Sigmoid colon (tissue), 4 donors: ENCODE results near the gene CA11.

Source experiments
- CTCF ChIP-seq, 4 experiments: fragments of 450-650 bp in 3 of 4; fragments of 200-600 bp in 1 of 4; IDR thresholded peaks; one replicate each; pipeline ENCODE4 v1.5.1; 2016 to 2019; ENCODE audit warnings: antibody characterized with exemption in 4 of 4, mild to moderate bottlenecking in 3 of 4, moderate library complexity in 2 of 4
- EP300 ChIP-seq, 4 donors: sonication (generic); formaldehyde crosslinking; IDR thresholded peaks; one replicate each; pipeline ENCODE4 v1.6.1; 2017; ENCODE audit warnings: antibody characterized with exemption in 4 of 4
- POLR2A ChIP-seq, 2 donors: fragments of 450-650 bp; IDR thresholded peaks; one replicate each; pipeline ENCODE4 v1.6.1; 2016; ENCODE audit warnings: antibody characterized with exemption in 2 of 2, mild to moderate bottlenecking in 2 of 2, moderate library complexity in 2 of 2
- POLR2AphosphoS5 ChIP-seq, 4 donors: sonication (generic); formaldehyde crosslinking; IDR thresholded peaks; one replicate each; pipeline ENCODE4 v1.6.1; 2017; ENCODE audit warnings: antibody characterized with exemption in 4 of 4

GRCh38 chr19:48632692-48633147, 13.3 kb downstream of the CA11 start:
- TF ChIP-seq CTCF (IDR thresholded peaks at IDR 0.05) = no peak
- TF ChIP-seq POLR2AphosphoS5 (IDR thresholded peaks at IDR 0.05) = no peak
- no peak for TF ChIP-seq POLR2A (IDR thresholded peaks at IDR 0.05)
- no peak for TF ChIP-seq EP300 (IDR thresholded peaks at IDR 0.05)
